ENCODE results near the gene GLIS1. TPM values are rescaled to one million over a fixed set of nuclear protein-coding genes. Genes with fewer than 3 reads are reported as not detected.

GLIS1 gene
- total RNA-seq, 1 experiment from 2014 or later = 0.39 TPM

- H3K9ac ChIP-seq (ENCODE audit: low read length) = no peak overlapping the region
These were observed 199.0 kb downstream of the GLIS1 start for GRCh38 chr1:53539711-53540603.

More at GRCh38 chr1:53539711-53540603, 199.0 kb downstream of the GLIS1 start:
- ChIA-PET RAD21 (ENCODE audit: low non-redundant PET in 1 of 2, low total read pairs in 2 of 2, uncharacterized antibody in 2 of 2, unreplicated experiment in 2 of 2) (no interaction called here), POLR2A (no interaction called here), CTCF (interaction anchor here (1.9 kb wide), 1 partner anchor 8 kb away, joined by 8 read pairs; no protein-coding TSS in a partner anchor)
- H3K27me3 ChIP-seq (ENCODE audit: insufficient read depth, low read length) = peaks cover 4% of the 10 kb centered on the region; the same call in 1 of the 2 replicates
- intact Hi-C loops (cut with micrococcal nuclease) = no loop called here
- no peaks in the 10 kb centered on the region for H3K9me2 ChIP-seq (ENCODE audit: insufficient read depth)
- peaks cover 5 to 15% of the 10 kb centered on the region in 2 experiments; a peak in 3 of 4 replicates for H3K4me1 ChIP-seq (ENCODE audit: control insufficient read depth in 1 of 2, insufficient read depth in 2 of 2, low read length in 2 of 2)
- H3K4me3 ChIP-seq (replicated peaks in 1 of 2; ENCODE audit: low read depth in 1 of 2, low read length in 2 of 2) = no peak overlapping the region
- TF ChIP-seq EZH2 (IDR thresholded peaks at IDR 0.05) (no peak), FOSL1 (IDR thresholded peaks at IDR 0.05; ENCODE audit: low read depth) (no peak), TCF7L2 (IDR thresholded peaks at IDR 0.05; ENCODE audit: borderline replicate concordance, extremely low read depth, insufficient read depth, insufficient read length) (no peak), ZFX (IDR thresholded peaks at IDR 0.05) (no peak), REST (IDR thresholded peaks at IDR 0.05; ENCODE audit: low read depth) (no peak), JUND (IDR thresholded peaks at IDR 0.05) (no peak), EZH2phosphoT487 (IDR thresholded peaks at IDR 0.05; ENCODE audit: borderline replicate concordance) (no peak), POLR2AphosphoS5 (IDR thresholded peaks at IDR 0.05; ENCODE audit: low read depth, low read length) (no peak), SP1 (IDR thresholded peaks at IDR 0.05; ENCODE audit: low read depth) (no peak), ZBTB33 (IDR thresholded peaks at IDR 0.05; ENCODE audit: extremely low read depth, insufficient replicate concordance, low read length) (no peak), ELF1 (IDR thresholded peaks at IDR 0.05; ENCODE audit: borderline replicate concordance, low read depth) (no peak), CBX3 (IDR thresholded peaks at IDR 0.05; ENCODE audit: low read depth) (no peak), CTCF (IDR thresholded peaks at IDR 0.05 in 2 of 3, conservative IDR thresholded peaks at IDR 0.05 in 1 of 3; ENCODE audit: borderline replicate concordance in 1 of 3, insufficient read depth in 1 of 3, low read depth in 2 of 3, low read length in 2 of 3) (no peak), RAD21 (IDR thresholded peaks at IDR 0.05; ENCODE audit: low read depth) (no peak), ATF3 (IDR thresholded peaks at IDR 0.05) (no peak), POLR2A (IDR thresholded peaks at IDR 0.05; ENCODE audit: borderline replicate concordance, extremely low read depth, insufficient read depth, insufficient read length) (no peak), CEBPB (IDR thresholded peaks at IDR 0.05; ENCODE audit: low read depth) (no peak), MAX (IDR thresholded peaks at IDR 0.05) (no peak)
- H3K79me2 ChIP-seq (ENCODE audit: insufficient read depth, low read length) = no peaks in the 10 kb centered on the region
- no peaks in the 10 kb centered on the region for H3K9me3 ChIP-seq (ENCODE audit: control insufficient read depth in 1 of 2, insufficient read depth in 1 of 2, low read depth in 1 of 2, low read length in 2 of 2)
- H2AFZ ChIP-seq (ENCODE audit: low read depth, low read length, poor library complexity, severe bottlenecking) = no peak overlapping the region
- H4K20me1 ChIP-seq (ENCODE audit: insufficient read depth) = no peaks in the 10 kb centered on the region
- ATAC-seq (no peak), DNase-seq (ENCODE audit: low read depth, low spot score) (no peak)
- H3K4me2 ChIP-seq (ENCODE audit: low read length) = no peak overlapping the region
- H3K36me3 ChIP-seq (ENCODE audit: control insufficient read depth in 1 of 2, insufficient read depth in 2 of 2, low read length in 2 of 2) = no peaks in the 10 kb centered on the region
- BruUV-seq (replicated peaks) = no TSS peak
- H3K27ac ChIP-seq (ENCODE audit: low read depth, low read length) = no peak overlapping the region; the same call in 1 of the 2 replicates
